Left hindlimb (tissue), 1 donor: ENCODE data around the gene SELENOW.
"Not testable (repeated sequence)": the region's sequence is repeated elsewhere in the genome, so short reads cannot be mapped to it uniquely, and the experiment has no call there.

Experiments
- DNase-seq: peaks from one replicate; pipeline ENCODE4 v3.0.0-alpha.2; 2018

SELENOW gene

GRCh38 chr19:47778049-47778953 lies at the start of gene SELENOW:
Gene SELENOW (plus strand): TSS chr19:47778703. CDS start chr19:47778786, 83 bp downstream.
- peak; percentile 84 for DNase-seq

GRCh38 chr19:47729468-47729798 lies 49.1 kb upstream of the SELENOW start:
- DNase-seq: peak; percentile 84

DNA sequence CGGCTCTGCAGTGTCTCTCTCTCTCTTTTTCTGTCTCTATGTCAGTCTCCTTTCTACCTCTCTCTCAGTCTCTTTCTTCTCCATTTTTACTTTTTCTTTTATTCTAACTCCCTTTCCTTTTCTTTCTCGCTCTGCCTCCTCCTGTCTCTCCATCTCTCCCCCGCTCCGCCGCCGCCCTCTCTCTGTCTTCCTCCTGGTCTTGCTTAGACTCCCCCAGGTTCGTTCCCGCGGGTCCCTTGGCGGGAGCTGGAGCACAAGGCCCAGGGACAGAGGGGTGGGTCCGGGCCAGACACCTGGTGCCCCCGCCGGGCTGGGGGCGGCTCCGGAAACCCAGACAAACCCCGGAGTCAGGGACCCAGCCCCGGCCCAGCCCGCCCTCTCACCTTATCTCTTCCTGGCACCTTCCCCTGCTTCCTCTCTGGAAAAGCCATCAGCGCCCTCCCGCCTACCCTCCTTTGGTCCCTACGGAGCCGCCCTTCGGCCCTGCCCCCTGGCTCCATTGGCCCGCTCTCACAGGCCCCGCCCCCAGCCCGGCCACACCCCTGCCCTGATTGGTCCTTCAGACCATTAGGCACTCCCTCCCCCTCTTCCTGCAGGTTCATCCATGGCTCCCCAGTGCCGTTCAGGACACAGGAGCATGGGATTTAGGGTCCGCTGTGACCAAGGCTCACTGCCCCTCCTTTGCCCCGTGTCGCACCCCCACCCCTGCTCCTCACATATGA lies 48.5 kb upstream of the SELENOW start:
- peak; percentile 63 for DNase-seq

- DNase-seq: no peak
Measured at GRCh38 chr19:47730521-47730889, 48.0 kb upstream of the SELENOW start.

GRCh38 chr19:47730910-47731309 lies 47.6 kb upstream of the SELENOW start:
- DNase-seq: no peak

DNA sequence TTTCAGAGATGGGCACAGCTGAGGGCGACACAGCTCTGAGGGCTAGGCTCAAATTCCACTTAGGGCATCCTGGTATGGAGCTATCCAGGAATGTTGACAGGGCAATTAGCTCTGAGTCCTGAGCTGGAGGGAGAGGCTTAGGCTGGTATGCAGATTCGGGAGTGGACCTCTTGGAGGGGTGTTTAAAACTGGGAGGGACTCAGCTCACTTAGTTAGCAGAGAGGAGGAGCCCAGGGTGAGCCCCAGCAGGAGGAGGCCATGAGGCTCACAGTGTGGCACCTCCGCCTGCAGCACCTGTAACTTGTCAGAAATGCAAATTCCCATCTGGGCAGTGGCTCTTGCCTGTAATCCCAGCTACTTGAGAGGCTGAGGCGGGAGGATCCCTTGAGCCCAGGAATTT lies 43.4 kb upstream of the SELENOW start:
- no peak for DNase-seq

- no peak for DNase-seq
Measured at GRCh38 chr19:47740866-47741519, 37.5 kb upstream of the SELENOW start.

DNA sequence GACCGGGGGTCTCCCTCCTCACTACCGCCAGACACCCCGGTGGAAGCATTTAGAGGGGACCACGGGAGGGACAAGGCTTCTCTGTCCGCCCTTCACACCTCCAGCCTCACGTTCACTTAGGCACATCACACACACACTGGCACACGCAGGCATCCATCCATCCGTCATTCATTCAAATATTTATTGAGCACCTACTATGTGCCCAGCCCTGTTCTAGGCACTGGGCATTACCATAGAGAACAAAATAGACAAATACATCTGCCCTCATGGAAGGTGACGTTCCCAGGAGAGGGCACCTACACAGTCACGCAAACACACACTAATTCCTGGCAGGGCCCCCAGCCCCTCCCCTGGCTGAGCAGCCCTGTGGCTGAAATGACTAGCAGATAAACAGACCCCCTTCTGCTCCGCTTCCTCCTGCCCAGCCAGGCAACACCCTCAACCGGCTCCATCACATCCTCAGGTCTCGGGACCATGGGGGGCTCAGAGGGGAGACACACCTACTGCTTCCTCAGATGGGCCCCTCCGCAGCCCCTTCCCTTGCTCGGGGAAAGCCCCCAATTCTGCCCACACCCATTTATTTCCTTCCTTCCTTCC lies 36.9 kb upstream of the SELENOW start:
- no peak for DNase-seq

- peak; percentile 62 for DNase-seq
Measured at GRCh38 chr19:47742634-47743033, 35.9 kb upstream of the SELENOW start.

DNA sequence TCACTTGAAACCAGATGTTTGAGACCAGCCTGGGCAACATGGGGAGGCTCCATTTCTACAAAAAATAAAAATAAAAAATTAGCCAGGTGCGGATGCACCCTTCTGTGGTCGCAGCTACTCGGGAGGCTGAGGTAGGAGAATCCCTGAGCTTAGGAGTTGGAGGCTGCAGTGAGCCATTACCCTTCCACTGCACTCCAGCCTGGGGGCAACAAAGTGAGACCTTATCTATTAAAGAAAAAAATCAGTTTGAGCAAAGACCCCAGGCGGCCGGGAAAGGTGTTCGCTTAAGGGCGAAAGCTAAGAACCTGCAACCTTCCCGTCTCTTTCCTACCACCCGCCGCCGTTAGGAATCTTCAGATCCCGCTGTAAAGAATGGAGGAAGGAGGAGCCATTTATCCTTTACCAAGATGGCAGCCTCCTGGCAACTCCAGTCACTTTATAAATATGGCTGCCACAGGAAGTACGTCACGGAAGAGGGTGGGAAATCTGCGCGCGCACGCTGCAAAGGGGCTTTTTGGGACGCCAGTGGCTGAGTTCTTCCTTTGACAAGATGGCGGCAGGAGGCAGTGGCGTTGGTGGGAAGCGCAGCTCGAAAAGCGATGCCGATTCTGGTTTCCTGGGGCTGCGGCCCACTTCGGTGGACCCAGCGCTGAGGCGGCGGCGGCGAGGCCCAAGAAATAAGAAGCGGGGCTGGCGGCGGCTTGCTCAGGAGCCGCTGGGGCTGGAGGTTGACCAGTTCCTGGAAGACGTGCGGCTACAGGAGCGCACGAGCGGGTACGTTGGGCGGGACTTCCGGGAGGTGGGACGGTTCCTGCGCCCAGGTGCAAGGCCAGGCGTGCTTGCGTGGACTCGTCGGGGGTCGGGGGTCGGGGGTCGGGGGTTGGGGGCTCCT lies 33.2 kb upstream of the SELENOW start, which contains the start of gene NOP53:
Gene NOP53, plus strand, starts transcription at position 537 of the 892 bp plus-strand sequence. Its CDS starts 14 bp downstream, at position 551.
- DNase-seq: peak; percentile 97

- DNase-seq: not testable (repeated sequence)
Measured at GRCh38 chr19:47746129-47746528, 32.4 kb upstream of the SELENOW start.

GRCh38 chr19:47749326-47749725 lies 29.2 kb upstream of the SELENOW start:
- DNase-seq: no peak

DNA sequence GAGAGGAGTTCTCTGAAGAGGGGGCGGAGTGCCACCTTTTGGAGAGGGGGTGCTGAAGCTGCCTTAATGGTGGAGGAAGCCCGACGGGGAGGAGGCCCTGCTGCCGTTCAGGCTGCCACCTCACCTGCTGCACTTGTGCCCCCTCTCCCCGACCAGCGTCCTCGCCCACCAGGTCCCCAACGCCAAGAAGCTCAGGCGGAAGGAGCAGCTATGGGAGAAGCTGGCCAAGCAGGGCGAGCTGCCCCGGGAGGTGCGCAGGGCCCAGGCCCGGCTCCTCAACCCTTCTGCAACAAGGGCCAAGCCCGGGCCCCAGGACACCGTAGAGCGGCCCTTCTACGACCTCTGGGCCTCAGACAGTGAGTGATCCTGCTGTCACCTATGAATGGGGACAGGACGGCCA lies 27.8 kb upstream of the SELENOW start:
- DNase-seq: no peak

GRCh38 chr19:47752440-47753211 lies 25.9 kb upstream of the SELENOW start:
- DNase-seq: no peak

DNA sequence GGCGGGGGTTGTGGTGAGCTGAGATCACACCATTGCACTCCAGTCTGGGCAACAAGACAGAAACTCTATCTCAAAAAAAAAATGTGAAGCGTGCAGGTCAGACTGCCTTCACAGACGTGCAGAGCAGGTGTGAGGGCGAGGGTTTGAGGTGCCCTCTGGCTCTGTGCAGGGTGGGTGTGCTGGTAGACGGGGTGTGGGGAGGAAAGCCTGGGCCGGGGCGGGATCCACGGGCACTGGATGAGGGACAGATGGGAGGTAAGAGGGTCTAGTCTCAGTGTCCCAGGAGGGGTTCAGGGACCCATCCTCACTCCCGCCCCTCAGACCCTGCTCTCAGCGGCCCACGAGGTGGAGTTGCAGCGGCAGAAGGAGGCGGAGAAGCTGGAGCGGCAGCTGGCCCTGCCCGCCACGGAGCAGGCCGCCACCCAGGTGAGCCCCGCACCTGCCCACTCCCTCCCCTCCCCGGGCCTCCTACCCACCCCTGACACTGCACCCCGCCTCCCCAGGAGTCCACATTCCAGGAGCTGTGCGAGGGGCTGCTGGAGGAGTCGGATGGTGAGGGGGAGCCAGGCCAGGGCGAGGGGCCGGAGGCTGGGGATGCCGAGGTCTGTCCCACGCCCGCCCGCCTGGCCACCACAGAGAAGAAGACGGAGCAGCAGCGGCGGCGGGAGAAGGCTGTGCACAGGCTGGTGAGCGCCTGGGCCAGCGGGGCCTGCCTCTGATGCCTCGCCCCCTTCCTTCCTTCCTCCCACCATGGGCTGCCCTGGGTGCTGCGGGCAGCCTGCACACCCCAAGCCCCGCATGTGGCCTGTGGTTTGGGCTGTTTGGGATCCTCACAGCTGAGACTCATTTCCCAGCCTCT lies 24.1 kb upstream of the SELENOW start:
- DNase-seq: no peak

DNA sequence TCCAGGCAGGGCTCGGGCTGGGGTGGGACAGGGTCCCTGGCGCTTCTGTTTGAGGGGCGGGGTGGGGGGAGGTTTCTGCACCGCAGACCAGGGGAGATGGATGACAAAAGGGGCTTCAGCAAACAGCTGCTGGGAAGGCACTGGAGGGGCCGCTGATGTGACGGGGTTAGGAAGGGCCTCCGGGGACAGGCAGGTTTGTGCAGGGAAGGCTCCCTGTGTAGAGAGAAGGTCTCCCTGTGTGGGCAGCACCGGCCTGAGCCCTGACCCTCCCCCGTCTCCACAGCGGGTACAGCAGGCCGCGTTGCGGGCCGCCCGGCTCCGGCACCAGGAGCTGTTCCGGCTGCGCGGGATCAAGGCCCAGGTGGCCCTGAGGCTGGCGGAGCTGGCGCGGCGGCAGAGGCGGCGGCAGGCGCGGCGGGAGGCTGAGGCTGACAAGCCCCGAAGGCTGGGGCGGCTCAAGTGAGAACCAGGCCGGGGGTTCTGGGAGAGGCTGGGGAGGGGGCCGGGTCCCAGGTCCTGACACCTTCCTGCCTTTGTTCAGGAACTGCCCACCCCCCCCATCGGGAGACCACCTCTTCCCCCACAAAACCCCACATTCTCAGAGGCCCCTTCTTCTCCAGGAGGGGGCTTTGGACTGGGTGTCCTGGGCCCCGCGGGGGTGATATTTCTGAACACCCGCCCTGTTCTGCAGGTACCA lies 23.3 kb upstream of the SELENOW start:
- DNase-seq: no peak

- DNase-seq: no peak
Measured at GRCh38 chr19:47755762-47756626, 22.5 kb upstream of the SELENOW start.

GRCh38 chr19:47756627-47756929 lies 21.9 kb upstream of the SELENOW start:
- no peak for DNase-seq
